Thyroid gland (tissue), 4 donors: ENCODE data around the gene GDPD4.

Experiments
- CTCF ChIP-seq, 6 experiments: fragments of 200-600 bp in 3 of 6; fragments of 450-650 bp in 3 of 6; sonication (generic) in 3 of 6; IDR thresholded peaks; one replicate each; pipeline ENCODE4 v1.5.1; 2016 to 2019; ENCODE audit warnings: antibody characterized with exemption in 6 of 6, mild to moderate bottlenecking in 2 of 6, inconsistent platforms in 1 of 6, moderate library complexity in 1 of 6
- POLR2A ChIP-seq, 2 donors: fragments of 450-650 bp; IDR thresholded peaks; one replicate each; pipeline ENCODE4 v1.6.1; 2017; ENCODE audit warnings: antibody characterized with exemption in 2 of 2, mild to moderate bottlenecking in 2 of 2, moderate library complexity in 1 of 2

DNA sequence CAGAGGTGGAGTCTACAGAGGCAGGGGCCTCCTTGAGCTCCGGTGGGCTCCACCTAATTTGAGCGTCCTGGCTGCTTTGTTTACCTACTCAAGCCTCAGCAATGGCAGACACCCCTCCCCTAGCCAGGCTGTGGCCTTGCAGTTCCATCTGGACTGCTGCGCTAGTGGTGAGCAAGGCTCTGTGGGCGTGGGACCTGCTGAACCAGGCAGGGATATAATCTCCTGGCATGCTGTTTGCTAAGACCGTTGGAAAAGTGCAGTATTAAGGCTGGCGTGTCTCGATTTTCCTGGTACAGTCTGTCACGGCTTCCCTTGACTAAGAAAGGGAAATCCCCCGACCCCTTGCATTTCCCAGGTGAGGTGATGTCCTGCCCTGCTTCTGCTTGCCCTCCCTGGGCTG, 77.7 kb downstream of the GDPD4 start:
- TF ChIP-seq CTCF (IDR thresholded peaks at IDR 0.05) (no peak), POLR2A (IDR thresholded peaks at IDR 0.05) (no peak)
